ENCODE results near the gene RMI1.
"Not testable (repeated sequence)": the region's sequence is repeated elsewhere in the genome, so short reads cannot be mapped to it uniquely, and the experiment has no call there.

RMI1 gene

GRCh38 chr9:84024041-84024575 is 43.5 kb downstream of the RMI1 start:
- DNase-seq, result no peak

GRCh38 chr9:84027201-84027600 is 46.6 kb downstream of the RMI1 start:
- DNase-seq, result no peak

- no peak for DNase-seq
Observed at GRCh38 chr9:84031534-84031933, 50.9 kb downstream of the RMI1 start.

GRCh38 chr9:84041857-84042256 is 61.3 kb downstream of the RMI1 start:
- not testable (repeated sequence) for DNase-seq

- DNase-seq, result no peak
Observed at GRCh38 chr9:84045481-84046097, 65.0 kb downstream of the RMI1 start.
